ENCODE data around the gene CENPX. TPM values are rescaled to one million over a fixed set of nuclear protein-coding genes. Genes with fewer than 3 reads are reported as not detected.

Gene CENPX
- total RNA-seq, 2 experiments from 2014 or later: 86.7 to 87.7 TPM

GRCh38 chr17:82019690-82020571 lies 2.7 kb downstream of the CENPX start:
- Mint-ChIP-seq H3K27me3 (ENCODE audit: low read depth) (no peaks in the 10 kb centered on the region), H3K9me3 (ENCODE audit: insufficient read depth) (no peaks in the 10 kb centered on the region), H3K4me1 (ENCODE audit: low read depth) (peaks cover 21% of the 10 kb centered on the region), H3K4me3 (peak overlapping the region; percentile 15), H3K36me3 (ENCODE audit: low read depth) (peaks cover 9% of the 10 kb centered on the region), H3K27ac (no peak overlapping the region)
- no peak for ATAC-seq
- ChIA-PET POLR2A (interaction anchor here (0.7 to 0.9 kb wide), 2 partner anchors 11 to 130 kb away, joined by 3 read pairs; no protein-coding TSS in a partner anchor), CTCF (interaction anchor here (0.6 to 6.1 kb wide), 27 partner anchors 9 to 351 kb away, joined by 3 to 138 read pairs (median 4); partner anchors contain the start of genes DCXR, MAFG, NOTUM and PYCR1)
- peak; percentile 76 for DNase-seq

- POLR2A ChIA-PET: interaction anchor here (0.9 kb wide), 1 partner anchor 10 kb away, joined by 3 read pairs; no protein-coding TSS in a partner anchor
- H3K4me3 Mint-ChIP-seq: no peak overlapping the region
- H3K27me3 Mint-ChIP-seq (ENCODE audit: low read depth): no peaks in the 10 kb centered on the region
- CTCF ChIA-PET: interaction anchor here (0.6 to 6.1 kb wide), 22 partner anchors 8 to 179 kb away, joined by 3 to 138 read pairs (median 4); partner anchors contain the start of genes DCXR, MAFG, NOTUM and PYCR1
- no peak overlapping the region for H3K27ac Mint-ChIP-seq
- no peaks in the 10 kb centered on the region for H3K9me3 Mint-ChIP-seq (ENCODE audit: insufficient read depth)
- H3K4me1 Mint-ChIP-seq (ENCODE audit: low read depth): peaks cover 18% of the 10 kb centered on the region
- peaks cover 9% of the 10 kb centered on the region for H3K36me3 Mint-ChIP-seq (ENCODE audit: low read depth)
- no peak for ATAC-seq
- DNase-seq: no peak
These were observed 3.5 kb downstream of the CENPX start for GRCh38 chr17:82018989-82019689.

GRCh38 chr17:82018152-82018988 lies 4.3 kb downstream of the CENPX start:
- no peak overlapping the region for H3K27ac Mint-ChIP-seq
- H3K9me3 Mint-ChIP-seq (ENCODE audit: insufficient read depth): no peaks in the 10 kb centered on the region
- peaks cover 9% of the 10 kb centered on the region for H3K36me3 Mint-ChIP-seq (ENCODE audit: low read depth)
- ChIA-PET CTCF (interaction anchor here (1.7 to 6.1 kb wide), 3 partner anchors 58 to 68 kb away, joined by 4 to 138 read pairs (median 14); partner anchors contain the start of gene NOTUM), POLR2A (interaction anchor here (0.6 to 0.8 kb wide), 2 partner anchors 9 to 42 kb away, joined by 3 read pairs; no protein-coding TSS in a partner anchor)
- peaks cover 14% of the 10 kb centered on the region for H3K4me1 Mint-ChIP-seq (ENCODE audit: low read depth)
- DNase-seq (no peak), ATAC-seq (no peak)
- no peaks in the 10 kb centered on the region for H3K27me3 Mint-ChIP-seq (ENCODE audit: low read depth)
- no peak overlapping the region for H3K4me3 Mint-ChIP-seq

GRCh38 chr17:82017612-82018151 lies 5.0 kb downstream of the CENPX start:
- H3K4me1 Mint-ChIP-seq (ENCODE audit: low read depth): peaks cover 14% of the 10 kb centered on the region
- H3K27ac Mint-ChIP-seq: no peak overlapping the region
- ChIA-PET POLR2A (interaction anchor here (0.6 to 0.8 kb wide), 2 partner anchors 8 to 41 kb away, joined by 3 read pairs; no protein-coding TSS in a partner anchor), CTCF (interaction anchor here (2.7 kb wide), 1 partner anchor 58 kb away, joined by 14 read pairs; no protein-coding TSS in a partner anchor)
- H3K4me3 Mint-ChIP-seq: no peak overlapping the region
- H3K36me3 Mint-ChIP-seq (ENCODE audit: low read depth): peaks cover 9% of the 10 kb centered on the region
- no peaks in the 10 kb centered on the region for H3K27me3 Mint-ChIP-seq (ENCODE audit: low read depth)
- no peak for DNase-seq
- ATAC-seq: no peak
- no peaks in the 10 kb centered on the region for H3K9me3 Mint-ChIP-seq (ENCODE audit: insufficient read depth)

GRCh38 chr17:82016875-82017459 lies 5.7 kb downstream of the CENPX start:
- no peak for ATAC-seq
- Mint-ChIP-seq H3K4me1 (ENCODE audit: low read depth) (peaks cover 14% of the 10 kb centered on the region), H3K27me3 (ENCODE audit: low read depth) (no peaks in the 10 kb centered on the region), H3K27ac (no peak overlapping the region), H3K36me3 (ENCODE audit: low read depth) (peaks cover 9% of the 10 kb centered on the region), H3K9me3 (ENCODE audit: insufficient read depth) (no peaks in the 10 kb centered on the region), H3K4me3 (no peak overlapping the region)
- no peak for DNase-seq
- ChIA-PET CTCF (interaction anchor here (2.7 kb wide), 1 partner anchor 57 kb away, joined by 14 read pairs; no protein-coding TSS in a partner anchor), POLR2A (interaction anchor here (1.0 kb wide), 1 partner anchor 125 kb away, joined by 3 read pairs; no protein-coding TSS in a partner anchor)

- DNase-seq (no peak), ATAC-seq (no peak)
- Mint-ChIP-seq H3K36me3 (ENCODE audit: low read depth) (peaks cover 7% of the 10 kb centered on the region), H3K27ac (no peak overlapping the region), H3K4me1 (ENCODE audit: low read depth) (peaks cover 7% of the 10 kb centered on the region), H3K9me3 (ENCODE audit: insufficient read depth) (no peaks in the 10 kb centered on the region), H3K4me3 (no peak overlapping the region), H3K27me3 (ENCODE audit: low read depth) (no peaks in the 10 kb centered on the region)
- POLR2A ChIA-PET: interaction anchor here (1.0 kb wide), 1 partner anchor 124 kb away, joined by 3 read pairs; no protein-coding TSS in a partner anchor
- CTCF ChIA-PET: interaction anchor here (2.7 kb wide), 1 partner anchor 57 kb away, joined by 14 read pairs; no protein-coding TSS in a partner anchor
These were observed 6.4 kb downstream of the CENPX start for GRCh38 chr17:82016061-82016874.

GRCh38 chr17:82015311-82015971 lies 7.2 kb downstream of the CENPX start:
- ATAC-seq: no peak
- no peak for DNase-seq
- H3K9me3 Mint-ChIP-seq (ENCODE audit: insufficient read depth): no peaks in the 10 kb centered on the region
- H3K27me3 Mint-ChIP-seq (ENCODE audit: low read depth): no peaks in the 10 kb centered on the region
- no peak overlapping the region for H3K27ac Mint-ChIP-seq
- H3K4me1 Mint-ChIP-seq (ENCODE audit: low read depth): peaks cover 2% of the 10 kb centered on the region
- POLR2A ChIA-PET: interaction anchor here (1.0 kb wide), 1 partner anchor 123 kb away, joined by 3 read pairs; no protein-coding TSS in a partner anchor
- CTCF ChIA-PET: interaction anchor here (2.7 kb wide), 1 partner anchor 56 kb away, joined by 14 read pairs; no protein-coding TSS in a partner anchor
- H3K4me3 Mint-ChIP-seq: no peak overlapping the region
- peaks cover 7% of the 10 kb centered on the region for H3K36me3 Mint-ChIP-seq (ENCODE audit: low read depth)

GRCh38 chr17:82014971-82015310 lies 7.7 kb downstream of the CENPX start:
- Mint-ChIP-seq H3K27me3 (ENCODE audit: low read depth) (no peaks in the 10 kb centered on the region), H3K4me1 (ENCODE audit: low read depth) (no peaks in the 10 kb centered on the region), H3K4me3 (no peak overlapping the region), H3K9me3 (ENCODE audit: insufficient read depth) (no peaks in the 10 kb centered on the region), H3K36me3 (ENCODE audit: low read depth) (peaks cover 7% of the 10 kb centered on the region), H3K27ac (no peak overlapping the region)
- no peak for ATAC-seq
- POLR2A ChIA-PET: no interaction called here
- CTCF ChIA-PET: no interaction called here
- no peak for DNase-seq

- DNase-seq: no peak
- peaks cover 4% of the 10 kb centered on the region for H3K4me1 Mint-ChIP-seq (ENCODE audit: low read depth)
- no peak for ATAC-seq
- H3K36me3 Mint-ChIP-seq (ENCODE audit: low read depth): peaks cover 7% of the 10 kb centered on the region
- no peaks in the 10 kb centered on the region for H3K27me3 Mint-ChIP-seq (ENCODE audit: low read depth)
- ChIA-PET POLR2A (no interaction called here), CTCF (no interaction called here)
- H3K4me3 Mint-ChIP-seq: no peak overlapping the region
- H3K9me3 Mint-ChIP-seq (ENCODE audit: insufficient read depth): no peaks in the 10 kb centered on the region
- H3K27ac Mint-ChIP-seq: no peak overlapping the region
These were observed 8.2 kb downstream of the CENPX start for GRCh38 chr17:82014432-82014831.

All from activated CD8-positive, alpha-beta T cell treated with anti-CD3 and anti-CD28 coated beads, Interleukin-2, amount 10 ng/mL, durations not matched to agents 7 days and 5 days (primary cell).